Measurements from ENCODE around the gene ASB16.
A peak's percentile ranks its signal among the peaks of the same experiment; 100 is the strongest.

Gene ASB16, protein sequence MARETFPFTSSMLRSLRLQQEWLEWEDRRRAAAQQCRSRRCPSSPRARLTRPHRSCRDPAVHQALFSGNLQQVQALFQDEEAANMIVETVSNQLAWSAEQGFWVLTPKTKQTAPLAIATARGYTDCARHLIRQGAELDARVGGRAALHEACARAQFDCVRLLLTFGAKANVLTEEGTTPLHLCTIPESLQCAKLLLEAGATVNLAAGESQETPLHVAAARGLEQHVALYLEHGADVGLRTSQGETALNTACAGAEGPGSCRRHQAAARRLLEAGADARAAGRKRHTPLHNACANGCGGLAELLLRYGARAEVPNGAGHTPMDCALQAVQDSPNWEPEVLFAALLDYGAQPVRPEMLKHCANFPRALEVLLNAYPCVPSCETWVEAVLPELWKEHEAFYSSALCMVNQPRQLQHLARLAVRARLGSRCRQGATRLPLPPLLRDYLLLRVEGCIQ

DNA sequence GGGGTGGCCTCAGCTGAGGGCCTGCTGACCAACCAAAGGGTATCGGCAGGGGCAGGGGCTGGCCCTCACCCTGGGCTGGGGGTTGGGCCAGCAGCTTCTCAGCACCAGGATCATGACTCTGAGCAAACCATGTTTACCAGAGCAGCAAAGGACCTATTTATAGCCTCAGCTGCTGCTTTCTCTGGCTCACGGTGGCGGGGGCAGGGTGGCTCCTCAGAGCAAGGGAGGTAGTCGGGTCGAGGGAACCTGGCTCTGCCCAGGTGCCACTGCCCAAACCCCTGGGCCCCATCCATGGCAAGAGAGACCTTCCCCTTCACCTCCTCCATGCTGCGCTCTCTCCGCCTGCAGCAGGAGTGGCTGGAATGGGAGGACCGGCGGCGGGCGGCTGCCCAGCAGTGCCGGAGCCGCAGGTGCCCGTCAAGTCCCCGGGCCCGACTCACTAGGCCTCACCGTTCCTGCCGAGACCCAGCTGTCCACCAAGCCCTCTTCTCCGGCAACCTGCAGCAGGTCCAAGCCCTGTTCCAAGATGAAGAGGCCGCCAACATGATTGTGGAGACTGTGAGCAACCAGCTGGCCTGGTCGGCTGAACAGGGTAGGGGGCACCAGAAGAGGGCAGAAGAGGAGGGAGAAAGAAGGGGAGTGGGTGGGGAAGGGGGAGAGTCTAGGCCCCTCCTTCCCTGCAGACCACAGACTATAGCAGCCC is at the start of gene ASB16:
Gene ASB16, plus strand, starts transcription at position 206 of the 703 bp plus-strand sequence. Its CDS starts 86 bp downstream, at position 292.
- peak; percentile 9; the same call in 2 of the 3 replicates for ATAC-seq
- TF ChIP-seq ZNF70 (CRISPR knock-in tag; IDR thresholded peaks at IDR 0.05): no peak
- TF ChIP-seq BACH2 (CRISPR knock-in tag; IDR thresholded peaks at IDR 0.05; ENCODE audit: borderline replicate concordance): no peak
- no peak for TF ChIP-seq SNAI2 (CRISPR knock-in tag; IDR thresholded peaks at IDR 0.05)
- no peak for TF ChIP-seq ISL1 (CRISPR knock-in tag; IDR thresholded peaks at IDR 0.05)
- TF ChIP-seq PPARA (CRISPR knock-in tag; IDR thresholded peaks at IDR 0.05; ENCODE audit: borderline replicate concordance): no peak
- TF ChIP-seq, protein P1, sequence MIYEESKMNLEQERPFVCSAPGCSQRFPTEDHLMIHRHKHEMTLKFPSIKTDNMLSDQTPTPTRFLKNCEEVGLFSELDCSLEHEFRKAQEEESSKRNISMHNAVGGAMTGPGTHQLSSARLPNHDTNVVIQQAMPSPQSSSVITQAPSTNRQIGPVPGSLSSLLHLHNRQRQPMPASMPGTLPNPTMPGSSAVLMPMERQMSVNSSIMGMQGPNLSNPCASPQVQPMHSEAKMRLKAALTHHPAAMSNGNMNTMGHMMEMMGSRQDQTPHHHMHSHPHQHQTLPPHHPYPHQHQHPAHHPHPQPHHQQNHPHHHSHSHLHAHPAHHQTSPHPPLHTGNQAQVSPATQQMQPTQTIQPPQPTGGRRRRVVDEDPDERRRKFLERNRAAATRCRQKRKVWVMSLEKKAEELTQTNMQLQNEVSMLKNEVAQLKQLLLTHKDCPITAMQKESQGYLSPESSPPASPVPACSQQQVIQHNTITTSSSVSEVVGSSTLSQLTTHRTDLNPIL (CRISPR knock-in tag; IDR thresholded peaks at IDR 0.05; ENCODE audit: low read depth): no peak

DNA sequence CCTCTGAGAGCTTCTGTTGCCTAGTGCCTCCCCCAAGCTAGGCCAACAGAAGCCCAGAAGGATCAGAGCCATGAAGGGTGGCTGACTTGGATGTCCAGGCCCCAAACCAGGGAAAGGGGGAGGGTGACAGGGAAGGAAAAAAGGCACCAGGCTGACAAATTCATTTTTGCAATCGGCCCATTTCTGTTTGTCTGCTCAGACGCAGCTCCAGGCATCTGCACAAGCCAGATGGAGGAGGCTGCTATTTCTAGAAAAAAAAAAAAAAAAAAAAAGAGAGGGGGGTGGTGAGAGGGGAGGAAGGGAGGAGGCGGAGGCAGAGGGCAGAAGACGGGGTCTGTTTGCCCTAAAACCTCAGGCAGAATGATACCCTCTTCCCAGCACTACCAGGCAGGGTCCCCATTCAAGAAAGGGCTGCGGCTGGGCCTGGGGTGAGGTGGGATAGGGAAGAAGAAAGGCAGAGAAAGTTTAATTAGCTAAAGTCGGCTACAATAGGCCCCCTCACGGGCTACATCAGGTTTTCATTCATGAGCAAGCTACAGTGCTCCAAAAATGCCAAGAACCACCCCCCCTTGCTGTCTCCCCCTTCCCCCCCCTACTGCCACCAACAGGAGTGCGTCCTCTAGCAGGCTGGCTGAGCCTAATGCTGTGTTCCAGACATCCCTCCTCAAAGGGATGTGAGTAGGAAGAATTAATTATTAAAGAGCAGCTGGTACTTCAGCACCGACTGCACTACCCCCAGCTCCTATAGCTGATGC is 49.5 kb upstream of the ASB16 start:
- no peak for ATAC-seq
- no peak for TF ChIP-seq GLIS3 (CRISPR knock-in tag; IDR thresholded peaks at IDR 0.05)
- TF ChIP-seq ISL1 (CRISPR knock-in tag; IDR thresholded peaks at IDR 0.05): no peak
- TF ChIP-seq BACH2 (CRISPR knock-in tag; IDR thresholded peaks at IDR 0.05; ENCODE audit: borderline replicate concordance): no peak
- TF ChIP-seq, protein P2, sequence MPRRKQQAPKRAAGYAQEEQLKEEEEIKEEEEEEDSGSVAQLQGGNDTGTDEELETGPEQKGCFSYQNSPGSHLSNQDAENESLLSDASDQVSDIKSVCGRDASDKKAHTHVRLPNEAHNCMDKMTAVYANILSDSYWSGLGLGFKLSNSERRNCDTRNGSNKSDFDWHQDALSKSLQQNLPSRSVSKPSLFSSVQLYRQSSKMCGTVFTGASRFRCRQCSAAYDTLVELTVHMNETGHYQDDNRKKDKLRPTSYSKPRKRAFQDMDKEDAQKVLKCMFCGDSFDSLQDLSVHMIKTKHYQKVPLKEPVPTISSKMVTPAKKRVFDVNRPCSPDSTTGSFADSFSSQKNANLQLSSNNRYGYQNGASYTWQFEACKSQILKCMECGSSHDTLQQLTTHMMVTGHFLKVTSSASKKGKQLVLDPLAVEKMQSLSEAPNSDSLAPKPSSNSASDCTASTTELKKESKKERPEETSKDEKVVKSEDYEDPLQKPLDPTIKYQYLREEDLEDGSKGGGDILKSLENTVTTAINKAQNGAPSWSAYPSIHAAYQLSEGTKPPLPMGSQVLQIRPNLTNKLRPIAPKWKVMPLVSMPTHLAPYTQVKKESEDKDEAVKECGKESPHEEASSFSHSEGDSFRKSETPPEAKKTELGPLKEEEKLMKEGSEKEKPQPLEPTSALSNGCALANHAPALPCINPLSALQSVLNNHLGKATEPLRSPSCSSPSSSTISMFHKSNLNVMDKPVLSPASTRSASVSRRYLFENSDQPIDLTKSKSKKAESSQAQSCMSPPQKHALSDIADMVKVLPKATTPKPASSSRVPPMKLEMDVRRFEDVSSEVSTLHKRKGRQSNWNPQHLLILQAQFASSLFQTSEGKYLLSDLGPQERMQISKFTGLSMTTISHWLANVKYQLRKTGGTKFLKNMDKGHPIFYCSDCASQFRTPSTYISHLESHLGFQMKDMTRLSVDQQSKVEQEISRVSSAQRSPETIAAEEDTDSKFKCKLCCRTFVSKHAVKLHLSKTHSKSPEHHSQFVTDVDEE (CRISPR knock-in tag; IDR thresholded peaks at IDR 0.05): no peak
- no peak for TF ChIP-seq ZFP30 (CRISPR knock-in tag; IDR thresholded peaks at IDR 0.05)
- TF ChIP-seq RARB (CRISPR knock-in tag; IDR thresholded peaks at IDR 0.05): no peak
- TF ChIP-seq, protein P3, sequence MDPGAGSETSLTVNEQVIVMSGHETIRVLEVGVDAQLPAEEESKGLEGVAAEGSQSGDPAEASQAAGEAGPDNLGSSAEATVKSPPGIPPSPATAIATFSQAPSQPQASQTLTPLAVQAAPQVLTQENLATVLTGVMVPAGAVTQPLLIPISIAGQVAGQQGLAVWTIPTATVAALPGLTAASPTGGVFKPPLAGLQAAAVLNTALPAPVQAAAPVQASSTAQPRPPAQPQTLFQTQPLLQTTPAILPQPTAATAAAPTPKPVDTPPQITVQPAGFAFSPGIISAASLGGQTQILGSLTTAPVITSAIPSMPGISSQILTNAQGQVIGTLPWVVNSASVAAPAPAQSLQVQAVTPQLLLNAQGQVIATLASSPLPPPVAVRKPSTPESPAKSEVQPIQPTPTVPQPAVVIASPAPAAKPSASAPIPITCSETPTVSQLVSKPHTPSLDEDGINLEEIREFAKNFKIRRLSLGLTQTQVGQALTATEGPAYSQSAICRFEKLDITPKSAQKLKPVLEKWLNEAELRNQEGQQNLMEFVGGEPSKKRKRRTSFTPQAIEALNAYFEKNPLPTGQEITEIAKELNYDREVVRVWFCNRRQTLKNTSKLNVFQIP (CRISPR knock-in tag; IDR thresholded peaks at IDR 0.05; ENCODE audit: borderline replicate concordance, low read depth): no peak
- TF ChIP-seq ZC3H10 (CRISPR knock-in tag; IDR thresholded peaks at IDR 0.05): no peak
- TF ChIP-seq, protein P4, sequence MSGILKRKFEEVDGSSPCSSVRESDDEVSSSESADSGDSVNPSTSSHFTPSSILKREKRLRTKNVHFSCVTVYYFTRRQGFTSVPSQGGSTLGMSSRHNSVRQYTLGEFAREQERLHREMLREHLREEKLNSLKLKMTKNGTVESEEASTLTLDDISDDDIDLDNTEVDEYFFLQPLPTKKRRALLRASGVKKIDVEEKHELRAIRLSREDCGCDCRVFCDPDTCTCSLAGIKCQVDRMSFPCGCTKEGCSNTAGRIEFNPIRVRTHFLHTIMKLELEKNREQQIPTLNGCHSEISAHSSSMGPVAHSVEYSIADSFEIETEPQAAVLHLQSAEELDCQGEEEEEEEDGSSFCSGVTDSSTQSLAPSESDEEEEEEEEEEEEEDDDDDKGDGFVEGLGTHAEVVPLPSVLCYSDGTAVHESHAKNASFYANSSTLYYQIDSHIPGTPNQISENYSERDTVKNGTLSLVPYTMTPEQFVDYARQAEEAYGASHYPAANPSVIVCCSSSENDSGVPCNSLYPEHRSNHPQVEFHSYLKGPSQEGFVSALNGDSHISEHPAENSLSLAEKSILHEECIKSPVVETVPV (CRISPR knock-in tag; IDR thresholded peaks at IDR 0.05): no peak
- no peak for TF ChIP-seq TOX (CRISPR knock-in tag; IDR thresholded peaks at IDR 0.05; ENCODE audit: borderline replicate concordance)

DNA sequence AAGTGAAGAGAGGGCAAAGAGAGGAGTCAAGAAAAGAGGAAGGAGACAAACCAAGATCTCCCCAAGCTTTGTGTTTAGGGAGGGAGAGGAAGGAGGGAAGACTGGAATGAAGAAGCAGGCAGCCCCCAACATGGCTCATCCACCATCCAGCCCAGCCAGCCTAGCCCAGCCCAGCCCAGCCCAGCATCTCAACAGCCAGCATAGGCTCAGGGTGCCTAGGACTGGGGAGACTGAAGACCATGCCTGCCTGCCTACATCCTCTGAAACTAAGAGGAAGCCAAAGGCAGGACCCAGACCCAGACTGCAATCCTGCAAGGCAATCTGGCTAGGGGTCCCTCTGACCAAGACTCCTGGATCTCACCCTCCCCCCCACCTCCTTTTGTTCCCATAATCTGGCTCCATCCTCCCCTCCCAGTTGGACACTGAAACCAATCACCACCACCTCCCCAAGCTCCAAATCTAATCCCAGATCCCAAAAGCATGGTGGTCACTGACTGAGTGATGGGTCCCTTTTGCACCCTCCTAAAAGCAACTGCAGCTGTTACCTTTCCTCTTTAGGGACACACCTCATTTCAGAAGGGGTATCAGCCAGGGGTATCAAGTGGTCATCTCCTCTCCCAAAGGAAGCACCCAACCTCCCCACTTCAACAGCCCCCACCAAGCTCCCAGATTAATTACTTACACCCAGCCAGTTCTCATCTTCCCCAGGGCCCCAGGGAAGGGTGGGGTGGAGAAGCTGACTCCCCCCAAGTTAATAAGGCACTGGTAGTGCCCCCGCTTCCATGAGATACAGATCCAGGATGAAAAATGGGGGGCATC is 48.3 kb upstream of the ASB16 start:
- no peak for ATAC-seq
- TF ChIP-seq ISL1 (CRISPR knock-in tag; IDR thresholded peaks at IDR 0.05) (no peak), ZC3H10 (CRISPR knock-in tag; IDR thresholded peaks at IDR 0.05) (no peak), ZFP3 (CRISPR knock-in tag; IDR thresholded peaks at IDR 0.05) (no peak), CSDC2 (CRISPR knock-in tag; IDR thresholded peaks at IDR 0.05) (no peak), ZNF565 (CRISPR knock-in tag; conservative IDR thresholded peaks at IDR 0.05; ENCODE audit: low read depth) (no peak)
- TF ChIP-seq, protein P4 (CRISPR knock-in tag; IDR thresholded peaks at IDR 0.05): no peak
- TF ChIP-seq, protein P5, sequence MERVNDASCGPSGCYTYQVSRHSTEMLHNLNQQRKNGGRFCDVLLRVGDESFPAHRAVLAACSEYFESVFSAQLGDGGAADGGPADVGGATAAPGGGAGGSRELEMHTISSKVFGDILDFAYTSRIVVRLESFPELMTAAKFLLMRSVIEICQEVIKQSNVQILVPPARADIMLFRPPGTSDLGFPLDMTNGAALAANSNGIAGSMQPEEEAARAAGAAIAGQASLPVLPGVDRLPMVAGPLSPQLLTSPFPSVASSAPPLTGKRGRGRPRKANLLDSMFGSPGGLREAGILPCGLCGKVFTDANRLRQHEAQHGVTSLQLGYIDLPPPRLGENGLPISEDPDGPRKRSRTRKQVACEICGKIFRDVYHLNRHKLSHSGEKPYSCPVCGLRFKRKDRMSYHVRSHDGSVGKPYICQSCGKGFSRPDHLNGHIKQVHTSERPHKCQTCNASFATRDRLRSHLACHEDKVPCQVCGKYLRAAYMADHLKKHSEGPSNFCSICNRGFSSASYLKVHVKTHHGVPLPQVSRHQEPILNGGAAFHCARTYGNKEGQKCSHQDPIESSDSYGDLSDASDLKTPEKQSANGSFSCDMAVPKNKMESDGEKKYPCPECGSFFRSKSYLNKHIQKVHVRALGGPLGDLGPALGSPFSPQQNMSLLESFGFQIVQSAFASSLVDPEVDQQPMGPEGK (CRISPR knock-in tag; IDR thresholded peaks at IDR 0.05; ENCODE audit: borderline replicate concordance): no peak

All from SK-N-SH treated with all-trans-retinoic acid at 6 μM for 48 hours (cell line).